Common myeloid progenitor, CD34-positive (primary cell): ENCODE results near the gene CAB39.
A peak's percentile ranks its signal among the peaks of the same experiment; 100 is the strongest.

Source experiments
- CTCF ChIA-PET: fragments of 350-600 bp; sonication (Branson Sonifier 250); formaldehyde crosslinking; loops from one replicate; lab custom pipeline; 2021; ENCODE audit warnings: antibody characterized with exemption; lab: Charles Lee
- POLR2A ChIA-PET: fragments of 350-600 bp; sonication (Branson Sonifier 250); formaldehyde crosslinking; loops from one replicate; lab custom pipeline; 2021; ENCODE audit warnings: antibody characterized with exemption; lab: Charles Lee
- DNase-seq, 3 donors: peaks; one replicate each; pipeline versions ENCODE4 v3.0.0 to v3.0.0-alpha.2; 2013
- H3K27ac ChIP-seq, 2 experiments: 1 replicate in 1 of 2; 2 replicates in 1 of 2; pipeline ENCODE4 v1.7.0; 2013; ENCODE audit warnings: inconsistent platforms in 2 of 2, low read length in 2 of 2, mild to moderate bottlenecking in 2 of 2, low read depth in 1 of 2, moderate library complexity in 1 of 2; ENCODE audit not compliant: severe bottlenecking in 2 of 2, insufficient read depth in 1 of 2, poor library complexity in 1 of 2
- H3K27me3 ChIP-seq, 5 experiments: replicated peaks in 2 of 5; 1 replicate in 3 of 5; 2 replicates in 2 of 5; pipeline versions ENCODE4 v1.6.1 to v1.7.0; 2013; ENCODE audit warnings: low read length in 4 of 5, mild to moderate bottlenecking in 2 of 5, moderate library complexity in 2 of 5, inconsistent platforms in 1 of 5; ENCODE audit not compliant: insufficient read depth in 5 of 5, control insufficient read depth in 4 of 5
- H3K36me3 ChIP-seq, 4 experiments: 1 replicate in 2 of 4; 2 replicates in 2 of 4; pipeline versions ENCODE4 v1.6.1 to v1.7.0; 2013; ENCODE audit warnings: low read length in 3 of 4, control low read depth in 1 of 4, mild to moderate bottlenecking in 1 of 4; ENCODE audit not compliant: control insufficient read depth in 4 of 4, insufficient read depth in 4 of 4
- H3K4me1 ChIP-seq, 4 experiments: 1 replicate in 3 of 4; 2 replicates in 1 of 4; pipeline versions ENCODE4 v1.6.1 to v1.7.1; 2013; ENCODE audit warnings: low read length in 3 of 4, mild to moderate bottlenecking in 3 of 4, control low read depth in 1 of 4, inconsistent platforms in 1 of 4, moderate library complexity in 1 of 4; ENCODE audit not compliant: control insufficient read depth in 4 of 4, insufficient read depth in 4 of 4; ENCODE audit errors: control extremely low read depth in 1 of 4
- H3K4me3 ChIP-seq, 7 experiments: 1 replicate in 4 of 7; 2 replicates in 3 of 7; pipeline versions ENCODE4 v1.5.1 to v1.7.0; 2013; ENCODE audit warnings: mild to moderate bottlenecking in 7 of 7, low read length in 6 of 7, moderate library complexity in 6 of 7, inconsistent platforms in 2 of 7, low read depth in 2 of 7, control low read depth in 1 of 7; ENCODE audit not compliant: insufficient read depth in 4 of 7, control insufficient read depth in 1 of 7; ENCODE audit errors: extremely low read depth in 1 of 7
- H3K9me3 ChIP-seq, 5 experiments: 1 replicate in 4 of 5; 2 replicates in 1 of 5; pipeline versions ENCODE4 v1.6.1 to v1.7.1; 2013; ENCODE audit warnings: low read length in 4 of 5, mild to moderate bottlenecking in 2 of 5, inconsistent platforms in 1 of 5, low read depth in 1 of 5, moderate library complexity in 1 of 5; ENCODE audit not compliant: control insufficient read depth in 4 of 5, insufficient read depth in 2 of 5; ENCODE audit errors: control extremely low read depth in 1 of 5
- WGBS: methylation state at CpG from one replicate; pipeline ENCODE4 v1.1.5; 2013; ENCODE audit not compliant: insufficient coverage; 5-methylcytosine and 5-hydroxymethylcytosine counted together

CAB39 gene

DNA sequence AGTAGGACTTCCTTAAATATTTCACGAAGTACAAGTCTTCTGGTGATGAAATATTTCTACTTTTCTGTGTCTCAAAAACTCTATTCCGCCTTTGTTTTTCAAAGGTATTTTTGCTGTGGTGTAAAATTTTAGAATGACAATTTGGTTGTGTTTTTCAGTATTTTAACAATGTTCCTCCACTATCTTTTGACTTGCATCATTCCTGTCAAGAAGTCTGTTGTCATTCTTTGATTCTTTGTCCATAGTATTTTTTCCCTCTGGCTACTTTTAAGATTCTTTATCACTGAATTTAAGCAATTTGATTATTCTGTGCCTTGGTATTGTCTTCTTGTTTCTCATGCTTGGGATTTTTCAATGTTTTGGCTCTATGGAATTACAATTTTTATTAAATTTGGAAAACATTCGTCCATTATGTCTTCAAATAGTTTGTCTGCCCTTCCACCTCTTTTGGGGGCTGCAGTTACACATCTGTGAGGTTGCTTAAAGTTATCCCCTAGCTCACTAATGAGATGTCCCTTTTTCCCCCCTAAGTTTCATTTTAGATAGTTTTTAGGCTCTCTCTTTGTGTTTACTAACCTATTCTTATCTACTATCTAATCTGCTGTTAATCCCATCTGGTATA lies 76.0 kb downstream of the CAB39 start:
- Histone ChIP-seq H3K27me3 (no peaks in the 10 kb centered on the region), H3K36me3 (peaks cover 30 to 74% (median 40%) of the 10 kb centered on the region in 4 experiments), H3K4me3 (no peak overlapping the region), H3K27ac (no peak overlapping the region), H3K4me1 (peaks cover 0 to 6% (median 3%) of the 10 kb centered on the region in 4 experiments), H3K9me3 (peaks cover 4 to 48% (median 11%) of the 10 kb centered on the region in 5 experiments)
- DNase-seq = peak in 1 of 3 donors; percentile 24
- POLR2A ChIA-PET = no interaction called here
- WGBS = 100% methylated on average over 2 of the region's 3 CpGs
- CTCF ChIA-PET = interaction anchor here (0.8 to 3.8 kb wide), 4 partner anchors 9 to 74 kb away, joined by 3 to 18 read pairs (median 4); no protein-coding TSS in a partner anchor

DNA sequence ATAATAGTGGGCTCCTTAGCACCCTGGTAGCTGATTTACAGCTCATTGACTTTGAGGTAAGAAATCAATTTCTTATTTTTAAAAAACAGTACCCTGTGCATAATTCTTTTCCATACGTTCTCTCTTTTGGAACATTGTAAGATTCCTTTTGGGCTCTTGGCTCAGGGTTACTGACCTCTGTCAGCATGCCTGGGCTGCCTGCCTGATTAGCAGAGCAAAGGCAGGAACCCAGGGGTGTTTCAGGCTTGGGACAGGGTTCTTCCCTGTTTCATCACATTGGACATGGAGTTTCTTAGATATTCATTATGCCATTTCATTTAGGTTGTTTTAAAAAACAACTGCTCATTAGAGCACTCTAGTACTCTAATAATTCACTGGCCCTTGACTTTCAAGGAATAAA lies 78.3 kb downstream of the CAB39 start:
- ChIA-PET CTCF (interaction anchor here (3.8 kb wide), 1 partner anchor 7 kb away, joined by 18 read pairs; no protein-coding TSS in a partner anchor), POLR2A (no interaction called here)
- peaks cover 5 to 19% (median 9%) of the 10 kb centered on the region in 4 experiments for H3K4me1 ChIP-seq
- peaks cover 20 to 77% (median 39%) of the 10 kb centered on the region in 4 experiments for H3K36me3 ChIP-seq
- peaks cover 4 to 43% (median 9%) of the 10 kb centered on the region in 5 experiments for H3K9me3 ChIP-seq
- WGBS = 100% methylated on average over 1 of the region's 1 CpG
- no peak overlapping the region for H3K4me3 ChIP-seq
- no peak for DNase-seq
- H3K27me3 ChIP-seq = no peaks in the 10 kb centered on the region
- no peak overlapping the region for H3K27ac ChIP-seq

DNA sequence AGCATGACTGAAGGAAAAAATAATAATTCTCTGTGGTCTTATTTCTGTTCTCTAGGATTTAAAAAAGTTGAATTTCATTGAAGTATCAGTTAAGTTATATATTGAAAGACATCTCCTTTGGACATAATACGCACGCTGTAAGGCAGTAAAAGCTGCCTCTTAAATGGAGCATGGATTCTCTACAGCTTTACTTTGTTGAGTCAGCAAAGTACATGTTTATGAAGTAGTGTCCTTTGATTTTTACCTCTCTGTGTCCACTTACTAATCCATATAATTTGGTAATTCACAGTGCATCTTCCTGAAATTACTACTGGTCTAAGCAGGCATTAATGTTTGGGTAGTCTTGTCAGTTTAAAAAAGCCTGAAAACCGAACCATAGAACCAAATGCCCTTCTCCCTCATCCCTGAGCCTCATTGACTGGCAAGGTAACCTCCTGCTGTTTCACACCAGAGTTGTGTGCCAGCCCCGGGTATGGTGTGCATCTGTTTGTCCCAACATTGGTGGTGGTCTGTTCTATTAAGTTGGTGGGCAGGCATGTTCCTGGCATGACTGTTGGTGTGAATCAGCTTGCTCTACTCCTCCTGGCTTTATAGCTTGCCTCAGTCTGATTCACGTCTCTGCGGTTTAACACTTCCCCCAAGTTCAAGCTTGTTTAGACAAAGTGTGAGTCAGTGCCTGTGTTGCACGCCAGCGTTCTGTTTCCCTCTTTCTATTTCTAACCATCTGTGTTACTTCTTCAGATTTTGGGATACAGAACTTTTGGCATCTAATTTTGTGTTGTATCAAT lies 81.1 kb downstream of the CAB39 start:
- peak; percentile 86 to 97 (median 94) for DNase-seq
- Histone ChIP-seq H3K27me3 (no peaks in the 10 kb centered on the region), H3K27ac (peak overlapping the region; percentile 59 to 74), H3K36me3 (peaks cover 20 to 65% (median 25%) of the 10 kb centered on the region in 4 experiments), H3K4me1 (peaks cover 13 to 31% (median 22%) of the 10 kb centered on the region in 4 experiments), H3K4me3 (peak overlapping the region in 3 of 7 experiments; percentile 8 to 41 (median 26)), H3K9me3 (peaks cover 0 to 29% (median 6%) of the 10 kb centered on the region in 5 experiments)
- ChIA-PET POLR2A (no interaction called here), CTCF (interaction anchor here (0.9 to 1.9 kb wide), 5 partner anchors 8 to 181 kb away, joined by 3 to 6 read pairs (median 4); no protein-coding TSS in a partner anchor)
- WGBS = 30% methylated on average over 3 of the region's 8 CpGs

DNA sequence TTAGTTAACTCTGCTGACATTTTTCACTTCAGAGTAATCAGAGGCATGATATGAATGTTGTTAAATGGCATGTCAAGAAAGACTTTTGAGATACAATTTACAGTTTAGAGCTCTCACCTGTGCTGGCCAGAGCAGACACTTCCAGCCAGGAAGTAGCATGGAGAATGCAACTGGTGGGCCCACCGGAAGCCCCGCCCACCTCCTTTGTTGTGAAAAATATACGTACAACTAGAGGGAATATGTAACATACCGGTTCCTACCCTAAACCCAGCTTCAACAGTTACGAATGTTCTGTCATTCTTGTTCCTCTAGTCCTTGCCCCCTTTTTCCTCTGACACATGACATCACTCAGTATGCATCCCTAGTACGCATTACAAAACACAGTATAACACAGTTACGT lies 81.9 kb downstream of the CAB39 start:
- Histone ChIP-seq H3K4me3 (peak overlapping the region in 2 of 7 experiments; percentile 26 to 45), H3K9me3 (peaks cover 0 to 23% (median 2%) of the 10 kb centered on the region in 5 experiments), H3K36me3 (peaks cover 21 to 66% (median 25%) of the 10 kb centered on the region in 4 experiments), H3K27me3 (no peaks in the 10 kb centered on the region), H3K4me1 (peaks cover 13 to 31% (median 22%) of the 10 kb centered on the region in 4 experiments), H3K27ac (peak overlapping the region; percentile 59 to 74)
- DNase-seq = peak in 1 of 3 donors; percentile 41
- POLR2A ChIA-PET = no interaction called here
- CTCF ChIA-PET = interaction anchor here (0.5 to 1.9 kb wide), 5 partner anchors 9 to 182 kb away, joined by 3 to 6 read pairs (median 4); no protein-coding TSS in a partner anchor
- 87% methylated on average over 4 of the region's 7 CpGs for WGBS

DNA sequence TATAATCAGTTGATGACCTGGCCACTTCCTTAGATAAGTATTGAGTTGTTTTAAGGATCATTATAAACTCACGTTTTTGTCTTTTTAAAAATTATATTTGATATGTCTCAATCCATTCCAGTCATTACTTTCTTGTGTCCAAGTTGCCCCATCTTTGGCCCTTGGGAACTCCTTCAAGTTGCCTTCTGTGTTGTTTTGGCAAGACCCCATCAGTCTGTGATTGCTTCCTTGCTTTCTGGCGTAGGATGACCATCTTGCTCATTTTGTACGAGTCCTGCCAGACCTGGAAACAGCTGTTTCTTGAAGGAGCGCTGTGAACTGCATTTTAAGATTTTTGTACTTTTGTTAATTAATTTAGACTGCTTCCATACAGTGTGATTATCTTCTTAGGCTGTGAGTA lies 83.2 kb downstream of the CAB39 start:
- 100% methylated on average over 2 of the region's 4 CpGs for WGBS
- H3K4me3 ChIP-seq = no peak overlapping the region
- ChIA-PET POLR2A (no interaction called here), CTCF (interaction anchor here (1.2 to 1.4 kb wide), 2 partner anchors 23 to 38 kb away, joined by 3 to 4 read pairs; no protein-coding TSS in a partner anchor)
- peaks cover 13 to 31% (median 22%) of the 10 kb centered on the region in 4 experiments for H3K4me1 ChIP-seq
- no peaks in the 10 kb centered on the region for H3K27me3 ChIP-seq
- no peak overlapping the region for H3K27ac ChIP-seq
- DNase-seq = no peak
- H3K9me3 ChIP-seq = peaks cover 0 to 13% (median 0%) of the 10 kb centered on the region in 5 experiments
- H3K36me3 ChIP-seq = peaks cover 12 to 64% (median 25%) of the 10 kb centered on the region in 4 experiments

DNA sequence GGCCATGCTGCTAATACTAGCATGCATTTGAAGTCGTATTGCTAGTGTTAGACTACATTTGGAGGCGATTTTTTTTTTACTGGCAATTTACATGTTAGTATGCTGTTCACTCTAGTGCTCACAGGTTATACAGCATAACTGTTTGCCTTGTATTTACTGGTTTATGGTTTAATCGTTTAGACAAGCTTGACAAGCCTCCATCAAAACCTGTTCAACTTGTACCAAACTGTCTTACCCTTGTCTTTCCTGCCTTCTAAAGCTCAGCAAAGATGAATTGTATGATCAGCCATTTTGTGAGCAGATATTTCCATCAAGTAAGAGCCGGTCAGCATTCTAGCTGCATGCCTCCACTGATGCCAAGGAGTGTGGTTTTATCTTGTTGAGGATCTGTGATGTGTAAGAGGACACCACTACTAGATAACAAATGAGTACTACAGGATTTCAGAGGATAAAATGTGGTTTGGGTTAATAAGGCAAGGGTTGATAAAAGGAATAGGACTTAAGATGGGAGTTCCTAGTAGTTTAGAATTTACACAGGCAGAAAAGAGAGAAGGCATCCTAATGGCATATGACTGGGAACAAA lies 83.7 kb downstream of the CAB39 start:
- no peaks in the 10 kb centered on the region for H3K27me3 ChIP-seq
- DNase-seq = no peak
- peaks cover 15 to 64% (median 25%) of the 10 kb centered on the region in 4 experiments for H3K36me3 ChIP-seq
- H3K4me1 ChIP-seq = peaks cover 13 to 31% (median 22%) of the 10 kb centered on the region in 4 experiments
- H3K9me3 ChIP-seq = peaks cover 0 to 9% (median 0%) of the 10 kb centered on the region in 5 experiments
- H3K4me3 ChIP-seq = no peak overlapping the region
- POLR2A ChIA-PET = no interaction called here
- WGBS = 100% methylated on average over 3 of the region's 4 CpGs
- H3K27ac ChIP-seq = no peak overlapping the region
- CTCF ChIA-PET = interaction anchor here (1.1 to 3.1 kb wide), 5 partner anchors 7 to 38 kb away, joined by 3 to 18 read pairs (median 4); no protein-coding TSS in a partner anchor
